Measurements from ENCODE around the gene FAM131B.

Gene FAM131B

GRCh38 chr7:143362131-143363015, at the start of gene FAM131B:
FAM131B (minus strand) TSS chr7:143362713; CDS start chr7:143362603, 110 bp downstream.
- TF ChIP-seq FOXM1 (IDR thresholded peaks at IDR 0.05; ENCODE audit: borderline replicate concordance): 0 out of 2 replicates have a peak, but pooled peaks have one; percentile 17
- no peak for TF ChIP-seq FOXK2 (IDR thresholded peaks at IDR 0.05)
- CTCF ChIA-PET: no interaction called here
- peak; percentile 66 for DNase-seq (ENCODE audit: extremely low spot score)
- POLR2A ChIA-PET: interaction anchor here (1.0 to 1.4 kb wide), 2 partner anchors 18 to 20 kb away, joined by 3 read pairs; no protein-coding TSS in a partner anchor

- POLR2A ChIA-PET: no interaction called here
- CTCF ChIA-PET: interaction anchor here (0.6 to 0.9 kb wide), 2 partner anchors 63 to 172 kb away, joined by 3 to 4 read pairs; no protein-coding TSS in a partner anchor
- DNase-seq (ENCODE audit: extremely low spot score): no peak
- TF ChIP-seq ZNF384 (IDR thresholded peaks at IDR 0.05) (no peak), L3MBTL2 (conservative IDR thresholded peaks at IDR 0.05) (no peak)
These were observed 49.6 kb upstream of the FAM131B start for GRCh38 chr7:143411976-143412708.

DNA sequence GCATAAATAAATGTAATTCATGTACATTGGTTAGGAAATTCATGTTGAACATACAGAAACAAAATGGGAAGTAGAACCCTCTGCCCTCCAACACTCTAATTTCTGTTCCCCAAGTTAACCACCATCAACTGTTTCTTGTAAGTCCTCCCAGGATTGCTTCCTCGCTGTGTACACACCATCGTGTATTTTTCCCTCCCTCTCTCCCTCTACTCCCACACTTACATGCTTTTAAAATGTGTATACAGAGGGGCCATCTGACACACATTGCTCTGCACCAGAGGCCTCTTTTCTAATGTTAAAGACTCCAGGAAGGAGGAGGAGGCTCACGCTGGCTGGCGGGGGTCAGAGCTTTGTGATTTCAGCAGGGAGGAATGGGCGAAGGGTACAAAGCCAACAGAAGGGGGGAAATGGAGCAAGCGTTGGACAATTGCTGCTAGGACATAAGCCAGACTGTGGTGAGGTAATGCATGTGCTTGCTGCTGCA, 48.0 kb upstream of the FAM131B start:
- TF ChIP-seq SP1 (IDR thresholded peaks at IDR 0.05): no peak
- no peak for TF ChIP-seq ARNT (IDR thresholded peaks at IDR 0.05)
- no peak for TF ChIP-seq SUZ12 (IDR thresholded peaks at IDR 0.05)
- no peak for TF ChIP-seq TARDBP (IDR thresholded peaks at IDR 0.05)
- TF ChIP-seq BHLHE40 (IDR thresholded peaks at IDR 0.05; ENCODE audit: borderline replicate concordance): no peak
- no peak for TF ChIP-seq FOXA1 (IDR thresholded peaks at IDR 0.05)
- no peak for TF ChIP-seq FOXK2 (IDR thresholded peaks at IDR 0.05)
- TF ChIP-seq ELF4 (IDR thresholded peaks at IDR 0.05): no peak
- TF ChIP-seq L3MBTL2 (conservative IDR thresholded peaks at IDR 0.05): no peak
- no peak for TF ChIP-seq FOXM1 (IDR thresholded peaks at IDR 0.05; ENCODE audit: borderline replicate concordance)
- no peak for TF ChIP-seq NFRKB (IDR thresholded peaks at IDR 0.05)
- ChIA-PET CTCF (no interaction called here), POLR2A (interaction anchor here (1.6 kb wide), 1 partner anchor 30 kb away, joined by 5 read pairs; no protein-coding TSS in a partner anchor)
- no peak for DNase-seq (ENCODE audit: extremely low spot score)

DNA sequence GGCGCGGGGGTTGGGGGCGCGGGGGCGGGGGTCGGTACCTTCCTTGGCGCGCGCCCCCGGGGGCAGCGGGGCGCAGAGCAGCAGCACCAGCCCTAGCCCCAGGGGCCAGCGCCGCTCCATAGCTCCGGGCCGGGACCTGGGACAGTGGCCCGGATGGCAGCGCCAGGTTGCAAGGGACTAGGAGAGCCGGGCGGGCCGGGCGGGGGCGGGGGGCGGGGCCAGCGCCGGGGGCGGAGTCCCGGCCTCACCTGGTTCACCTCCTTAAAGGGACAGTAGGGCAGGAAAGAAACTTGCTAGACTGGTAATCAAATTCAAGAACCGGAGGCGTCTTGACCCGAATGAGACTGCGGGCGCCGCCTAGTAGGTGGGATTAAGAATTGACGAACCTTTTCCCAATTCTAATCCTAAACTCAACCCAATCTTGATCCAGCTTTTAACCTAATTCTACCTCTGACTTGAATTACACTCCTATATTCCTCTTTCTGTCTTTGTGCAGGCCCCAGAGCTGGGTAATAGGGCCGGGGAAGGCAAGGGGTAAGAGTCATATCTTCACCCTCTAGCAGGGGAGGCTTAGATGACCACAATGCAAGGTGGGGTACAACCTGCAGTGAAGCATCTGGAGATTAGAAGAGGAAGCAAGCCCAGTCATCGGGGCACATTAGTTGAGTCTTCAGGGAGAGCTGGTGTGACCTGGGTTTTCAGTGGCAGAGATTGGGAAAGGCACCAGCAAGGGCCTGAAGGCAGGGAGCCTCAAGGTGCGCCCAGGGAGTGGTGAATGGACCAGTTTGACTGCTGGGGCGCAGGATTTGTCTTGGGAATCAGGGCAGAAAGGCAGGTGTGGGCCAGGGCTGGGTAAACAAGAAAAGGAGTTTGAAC, 46.4 kb upstream of the FAM131B start, which contains the start of gene EPHA1:
EPHA1 (minus strand) TSS at position 171 of the 876 bp plus-strand sequence; CDS start at position 120, 51 bp downstream.
- no peak for TF ChIP-seq HDGF (IDR thresholded peaks at IDR 0.05; ENCODE audit: borderline replicate concordance)
- TF ChIP-seq ELF4 (IDR thresholded peaks at IDR 0.05): no peak
- no peak for TF ChIP-seq FOXM1 (IDR thresholded peaks at IDR 0.05; ENCODE audit: borderline replicate concordance)
- TF ChIP-seq FOXA1 (IDR thresholded peaks at IDR 0.05): no peak
- TF ChIP-seq ARNT (IDR thresholded peaks at IDR 0.05): no peak
- no peak for TF ChIP-seq LEF1 (IDR thresholded peaks at IDR 0.05; ENCODE audit: borderline replicate concordance)
- TF ChIP-seq TARDBP (IDR thresholded peaks at IDR 0.05): no peak
- no peak for TF ChIP-seq ZNF384 (IDR thresholded peaks at IDR 0.05)
- TF ChIP-seq BHLHE40 (IDR thresholded peaks at IDR 0.05; ENCODE audit: borderline replicate concordance): no peak
- POLR2A ChIA-PET: no interaction called here
- CTCF ChIA-PET: interaction anchor here (0.6 to 1.0 kb wide), 2 partner anchors 29 to 874 kb away, joined by 3 read pairs; no protein-coding TSS in a partner anchor
- DNase-seq (ENCODE audit: extremely low spot score): peak; percentile 50

DNA sequence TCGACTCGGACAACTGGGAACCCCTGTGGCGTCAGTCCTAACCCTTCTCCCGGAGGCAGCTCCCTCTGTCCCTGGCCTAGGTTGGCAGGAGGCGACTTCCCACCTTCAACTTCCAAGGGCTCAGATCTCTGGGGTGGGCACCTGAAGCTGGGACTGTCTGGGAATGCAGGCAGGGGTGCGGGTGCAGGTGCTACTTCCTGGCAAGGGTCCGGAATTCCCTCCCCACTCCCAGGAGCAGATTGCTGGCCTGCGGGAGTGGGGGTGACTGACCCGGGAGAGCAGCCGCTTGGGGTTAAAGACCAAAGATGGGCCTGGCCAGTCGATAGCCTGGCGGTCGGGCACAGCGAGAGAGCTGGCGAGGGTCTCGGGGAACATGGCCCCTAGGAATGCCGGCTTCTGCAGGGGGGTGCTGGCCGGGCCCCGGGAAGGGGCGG, 45.8 kb upstream of the FAM131B start:
- no peak for DNase-seq (ENCODE audit: extremely low spot score)
- ChIA-PET CTCF (interaction anchor here (0.6 to 1.0 kb wide), 6 partner anchors 8 to 873 kb away, joined by 3 to 4 read pairs (median 3); no protein-coding TSS in a partner anchor), POLR2A (no interaction called here)
- TF ChIP-seq CTBP1 (IDR thresholded peaks at IDR 0.05; ENCODE audit: borderline replicate concordance) (no peak), HDGF (IDR thresholded peaks at IDR 0.05; ENCODE audit: borderline replicate concordance) (no peak), NFRKB (IDR thresholded peaks at IDR 0.05) (no peak), TARDBP (IDR thresholded peaks at IDR 0.05) (no peak), ELF4 (IDR thresholded peaks at IDR 0.05) (no peak), FOXK2 (IDR thresholded peaks at IDR 0.05) (no peak), L3MBTL2 (conservative IDR thresholded peaks at IDR 0.05) (no peak), ZNF384 (IDR thresholded peaks at IDR 0.05) (no peak), LEF1 (IDR thresholded peaks at IDR 0.05; ENCODE audit: borderline replicate concordance) (no peak), BHLHE40 (IDR thresholded peaks at IDR 0.05; ENCODE audit: borderline replicate concordance) (no peak), FOXA1 (IDR thresholded peaks at IDR 0.05) (no peak), SUZ12 (IDR thresholded peaks at IDR 0.05) (no peak), FOXM1 (IDR thresholded peaks at IDR 0.05; ENCODE audit: borderline replicate concordance) (no peak), ARNT (IDR thresholded peaks at IDR 0.05) (no peak), SP1 (IDR thresholded peaks at IDR 0.05) (no peak)
- TF ChIP-seq, protein P1, sequence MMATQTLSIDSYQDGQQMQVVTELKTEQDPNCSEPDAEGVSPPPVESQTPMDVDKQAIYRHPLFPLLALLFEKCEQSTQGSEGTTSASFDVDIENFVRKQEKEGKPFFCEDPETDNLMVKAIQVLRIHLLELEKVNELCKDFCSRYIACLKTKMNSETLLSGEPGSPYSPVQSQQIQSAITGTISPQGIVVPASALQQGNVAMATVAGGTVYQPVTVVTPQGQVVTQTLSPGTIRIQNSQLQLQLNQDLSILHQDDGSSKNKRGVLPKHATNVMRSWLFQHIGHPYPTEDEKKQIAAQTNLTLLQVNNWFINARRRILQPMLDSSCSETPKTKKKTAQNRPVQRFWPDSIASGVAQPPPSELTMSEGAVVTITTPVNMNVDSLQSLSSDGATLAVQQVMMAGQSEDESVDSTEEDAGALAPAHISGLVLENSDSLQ (IDR thresholded peaks at IDR 0.05): no peak

All from HEK293T (cell line).